ENCODE results near the gene EXOC4.

The EXOC4 gene

DNA sequence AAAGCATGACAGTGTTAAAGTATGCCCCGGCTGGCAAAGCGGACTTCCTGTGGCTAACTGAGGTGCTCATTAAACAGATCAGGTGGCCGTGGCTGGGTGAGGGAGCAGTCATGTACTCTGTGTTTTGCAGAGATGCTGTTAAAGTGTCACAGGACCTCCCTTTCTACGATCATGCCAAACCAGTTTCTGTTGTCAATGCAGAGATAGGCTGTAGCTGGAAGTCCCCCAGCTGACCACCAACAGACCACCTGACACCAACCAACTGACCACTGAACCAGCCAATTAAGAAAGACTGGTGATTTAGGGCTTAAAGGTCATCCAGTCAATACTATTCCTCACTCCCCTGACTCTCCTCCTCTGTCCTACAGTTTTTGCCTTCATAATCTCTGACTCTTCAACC is 443.2 kb downstream of the EXOC4 start:
- no peak for DNase-seq (ENCODE audit: low read depth in 2 of 3, low spot score in 1 of 3)

DNA sequence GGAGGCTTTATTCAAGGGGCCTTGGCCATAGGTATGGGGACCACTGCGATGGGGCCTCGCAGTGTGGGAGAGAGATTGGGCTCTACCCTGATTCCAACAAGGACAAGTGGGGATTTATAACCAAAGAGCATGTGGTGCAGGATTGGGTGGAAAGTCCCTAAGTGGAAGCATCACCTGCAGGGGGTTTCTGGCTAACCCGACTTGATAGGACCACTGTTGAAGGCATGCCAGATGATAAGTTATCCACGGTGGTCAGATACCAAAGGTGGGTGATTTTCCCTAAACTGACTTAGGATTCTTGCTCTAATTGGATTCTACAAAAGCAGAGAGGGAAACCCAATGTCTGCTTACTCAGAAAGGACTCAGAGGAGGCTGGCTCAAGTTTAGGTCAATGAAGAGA is 444.7 kb downstream of the EXOC4 start:
- no peak for DNase-seq (ENCODE audit: low read depth in 2 of 3, low spot score in 1 of 3)

DNA sequence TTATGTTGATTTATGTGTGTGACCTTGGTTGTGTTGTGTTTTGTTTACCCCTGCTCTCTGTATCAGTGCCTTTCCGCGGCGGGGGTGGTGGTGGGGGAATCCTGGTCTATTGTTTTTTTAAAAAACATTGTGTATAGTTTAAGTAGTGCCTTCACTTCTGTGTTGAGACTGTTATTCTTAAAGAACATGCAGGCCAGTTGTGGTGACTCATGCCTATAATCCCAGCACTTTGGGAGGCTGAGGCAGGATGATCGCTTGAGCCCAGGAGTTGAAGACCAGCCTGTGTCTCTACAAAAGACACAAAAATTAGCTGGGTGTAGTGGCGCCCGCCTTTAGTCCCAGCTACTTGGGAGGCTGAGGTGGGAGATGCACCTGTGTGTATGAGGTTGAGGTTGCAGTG is 445.2 kb downstream of the EXOC4 start:
- no peak for DNase-seq (ENCODE audit: low read depth in 2 of 3, low spot score in 1 of 3)

DNA sequence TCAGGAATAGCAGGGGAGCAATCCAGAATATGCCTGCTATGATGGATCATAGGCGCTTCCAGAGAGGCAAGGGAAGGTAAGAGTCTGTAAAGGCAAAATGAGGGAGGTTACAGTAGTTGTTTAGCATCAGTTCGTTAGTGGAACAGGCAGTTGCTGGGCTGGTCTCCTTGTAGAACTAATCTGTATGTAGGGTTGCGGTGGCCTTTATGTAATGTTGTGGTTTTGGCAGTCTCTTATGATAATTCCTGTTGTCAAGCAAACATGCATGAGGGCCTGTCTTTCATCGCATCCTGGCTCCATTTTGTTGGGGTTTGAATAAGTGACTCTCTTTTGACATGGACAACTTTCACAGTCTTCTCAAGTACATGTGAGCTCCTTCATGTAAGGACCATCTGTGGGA is 446.5 kb downstream of the EXOC4 start:
- no peak for DNase-seq (ENCODE audit: low read depth in 2 of 3, low spot score in 1 of 3)

- no peak for DNase-seq (ENCODE audit: low read depth in 2 of 3, low spot score in 1 of 3)
These were observed 449.2 kb downstream of the EXOC4 start for GRCh38 chr7:133702078-133702477.

DNA sequence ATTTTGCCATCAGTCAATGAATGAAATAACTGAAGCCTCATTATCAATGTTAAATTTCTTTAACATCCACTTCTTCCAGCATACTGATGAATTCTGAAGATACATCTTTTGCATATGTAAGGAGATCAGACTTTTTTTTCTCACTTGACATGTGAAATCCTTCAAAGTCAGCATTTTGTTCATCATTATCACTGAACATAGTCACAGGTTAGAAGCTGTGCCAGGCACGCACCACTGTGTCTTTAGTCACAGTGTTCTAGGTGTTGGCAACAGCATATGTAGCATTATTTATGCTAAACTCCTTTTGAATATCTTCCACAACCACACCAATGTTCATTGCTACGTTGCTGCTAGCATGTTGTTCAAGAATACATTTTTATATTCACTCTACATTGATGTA is 450.1 kb downstream of the EXOC4 start:
- no peak for DNase-seq (ENCODE audit: low read depth in 2 of 3, low spot score in 1 of 3)

DNA sequence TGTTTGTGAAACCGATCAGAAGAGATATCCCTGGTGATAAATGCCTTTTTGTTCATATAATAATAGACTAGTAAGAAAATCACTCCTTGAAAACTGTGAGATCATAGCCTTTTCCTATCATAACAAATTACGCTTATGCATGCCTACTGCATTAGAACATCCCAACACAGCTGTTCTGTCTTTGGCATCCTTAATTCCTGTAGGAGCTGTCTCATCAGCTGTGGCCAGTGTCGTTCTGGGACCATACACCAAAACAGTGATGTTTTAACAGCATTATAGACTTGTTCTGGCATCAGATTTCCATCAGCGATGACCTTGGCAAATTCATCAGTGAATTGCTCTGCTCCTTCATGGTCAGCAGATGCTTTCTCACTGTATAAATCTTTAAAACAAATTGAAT is 450.7 kb downstream of the EXOC4 start:
- no peak for DNase-seq (ENCODE audit: low read depth in 2 of 3, low spot score in 1 of 3)

GRCh38 chr7:133704453-133704852 is 451.6 kb downstream of the EXOC4 start:
- no peak for DNase-seq (ENCODE audit: low read depth in 2 of 3, low spot score in 1 of 3)

DNA sequence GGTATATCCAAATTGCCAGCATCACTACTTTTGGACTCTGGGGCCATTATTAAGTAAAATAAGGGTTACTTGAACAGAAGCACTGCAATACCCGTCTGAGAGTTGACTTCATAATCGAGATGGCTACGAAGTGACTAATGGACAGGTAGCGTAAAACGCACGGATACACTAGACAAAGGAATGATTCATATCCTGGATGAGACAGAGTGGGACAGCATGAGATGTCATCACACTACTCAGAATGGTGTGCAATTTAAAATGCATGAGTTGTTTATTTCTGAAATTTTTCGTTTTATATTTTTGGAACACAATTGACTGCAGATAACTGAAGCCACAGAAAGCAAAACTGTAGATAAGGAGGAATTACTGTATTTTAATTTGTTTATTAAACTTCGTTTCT is 452.7 kb downstream of the EXOC4 start:
- no peak for DNase-seq (ENCODE audit: low read depth in 2 of 3, low spot score in 1 of 3)

DNA sequence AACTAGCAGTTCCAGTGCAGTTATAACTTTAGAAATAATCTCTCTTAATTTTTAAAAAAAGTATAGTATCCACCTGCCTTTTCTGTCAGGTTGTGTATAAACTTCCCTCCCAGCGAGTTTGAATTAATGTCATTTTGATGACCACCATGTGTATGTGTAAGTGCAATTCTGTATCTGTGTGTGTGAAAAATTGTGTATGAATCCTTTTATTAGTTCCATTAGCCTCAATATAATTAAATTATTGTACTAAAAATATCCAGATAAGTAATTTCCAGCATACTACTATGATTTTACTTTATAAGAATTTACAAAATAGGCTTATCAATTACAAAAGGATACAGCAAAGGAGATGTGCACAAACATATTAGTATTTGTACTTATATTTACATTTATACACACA is 453.1 kb downstream of the EXOC4 start:
- no peak for DNase-seq (ENCODE audit: low read depth in 2 of 3, low spot score in 1 of 3)

- no peak for DNase-seq (ENCODE audit: low read depth in 2 of 3, low spot score in 1 of 3)
These were observed 456.4 kb downstream of the EXOC4 start for GRCh38 chr7:133709036-133709880.

- no peak for DNase-seq (ENCODE audit: low read depth in 2 of 3, low spot score in 1 of 3)
These were observed 459.7 kb downstream of the EXOC4 start for GRCh38 chr7:133712544-133712943.

GRCh38 chr7:133714654-133715053 is 461.8 kb downstream of the EXOC4 start:
- no peak for DNase-seq (ENCODE audit: low read depth in 2 of 3, low spot score in 1 of 3)

DNA sequence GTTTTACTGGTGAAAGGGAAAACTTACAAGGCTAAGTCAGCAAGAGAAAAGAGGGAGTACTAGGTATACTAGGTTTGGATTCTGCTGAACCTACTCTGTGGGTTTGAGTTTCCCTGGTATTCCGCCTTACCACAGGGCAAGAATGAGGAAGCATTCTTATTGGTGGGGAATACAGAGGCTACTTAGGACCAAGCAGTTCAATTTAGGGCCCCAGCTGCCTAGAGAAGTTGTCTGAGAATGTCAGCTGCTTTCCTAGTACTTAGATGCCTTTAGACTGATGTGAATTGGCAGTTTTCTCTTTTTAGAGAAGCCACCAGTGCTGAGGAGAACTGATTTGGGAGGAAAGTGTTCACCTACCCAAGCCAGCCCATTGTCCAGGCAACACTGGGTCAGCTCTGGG is 465.3 kb downstream of the EXOC4 start:
- no peak for DNase-seq (ENCODE audit: low read depth in 2 of 3, low spot score in 1 of 3)

DNA sequence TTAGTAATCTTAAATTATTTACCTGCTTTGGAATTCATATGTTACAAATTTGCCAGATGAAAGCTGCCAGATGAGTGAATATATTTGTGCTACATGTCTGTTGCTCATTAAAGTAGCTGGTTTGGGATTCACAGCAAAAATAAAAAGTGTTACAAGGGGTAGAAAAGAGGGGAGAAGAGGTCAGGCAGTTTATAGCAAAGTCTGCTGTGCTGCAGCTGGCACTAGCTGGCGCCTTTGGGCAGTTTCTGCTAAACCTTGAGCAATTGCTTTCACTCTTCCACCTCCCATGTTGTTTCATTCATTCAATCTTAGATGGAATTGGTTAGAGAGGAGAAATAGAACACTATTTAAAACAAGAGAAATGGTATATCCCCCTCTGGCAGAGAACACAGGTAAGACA is 470.2 kb downstream of the EXOC4 start:
- DNase-seq (ENCODE audit: low read depth in 2 of 3, low spot score in 1 of 3): no peak

- DNase-seq (ENCODE audit: low read depth in 2 of 3, low spot score in 1 of 3): no peak
These were observed 471.3 kb downstream of the EXOC4 start for GRCh38 chr7:133724148-133724547.

GRCh38 chr7:133724694-133725093 is 471.8 kb downstream of the EXOC4 start:
- DNase-seq (ENCODE audit: low read depth in 2 of 3, low spot score in 1 of 3): no peak

DNA sequence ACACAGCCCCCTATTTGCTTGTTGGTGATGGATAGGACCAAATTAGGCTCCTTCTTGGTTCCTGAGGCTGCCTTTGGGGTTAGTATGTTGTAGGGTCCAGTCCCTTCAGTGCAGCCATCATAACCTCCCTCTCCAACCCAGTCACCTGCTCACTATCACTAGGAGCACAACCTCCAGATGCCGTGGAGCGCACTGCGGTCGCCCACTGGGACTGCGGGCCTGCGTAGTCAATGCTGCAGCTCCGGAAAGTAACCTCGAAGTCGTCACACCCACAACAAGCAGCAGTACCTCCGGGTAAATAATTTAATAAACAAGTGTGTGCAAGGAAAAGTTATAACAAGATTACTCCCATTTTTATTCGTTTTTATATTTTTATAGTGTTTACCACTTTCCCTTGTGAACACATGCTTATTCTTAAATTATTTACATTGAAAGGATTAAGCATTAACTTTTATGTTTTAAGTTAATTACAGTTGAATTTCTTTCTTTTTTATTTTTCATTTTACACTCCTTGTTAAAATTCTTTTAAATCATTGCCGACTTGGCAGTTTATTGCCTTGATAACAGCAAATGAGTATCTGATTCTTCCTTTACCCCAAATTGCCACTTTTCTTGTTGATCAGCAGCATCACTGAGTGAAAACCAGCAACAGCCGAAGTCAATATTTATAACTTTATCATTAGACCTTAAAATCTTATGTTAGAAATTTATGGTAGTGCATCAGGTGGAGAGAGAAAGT is 474.8 kb downstream of the EXOC4 start:
- no peak for DNase-seq (ENCODE audit: low read depth in 2 of 3, low spot score in 1 of 3)

GRCh38 chr7:133730360-133730759 is 477.5 kb downstream of the EXOC4 start:
- DNase-seq (ENCODE audit: low read depth in 2 of 3, low spot score in 1 of 3): no peak

DNA sequence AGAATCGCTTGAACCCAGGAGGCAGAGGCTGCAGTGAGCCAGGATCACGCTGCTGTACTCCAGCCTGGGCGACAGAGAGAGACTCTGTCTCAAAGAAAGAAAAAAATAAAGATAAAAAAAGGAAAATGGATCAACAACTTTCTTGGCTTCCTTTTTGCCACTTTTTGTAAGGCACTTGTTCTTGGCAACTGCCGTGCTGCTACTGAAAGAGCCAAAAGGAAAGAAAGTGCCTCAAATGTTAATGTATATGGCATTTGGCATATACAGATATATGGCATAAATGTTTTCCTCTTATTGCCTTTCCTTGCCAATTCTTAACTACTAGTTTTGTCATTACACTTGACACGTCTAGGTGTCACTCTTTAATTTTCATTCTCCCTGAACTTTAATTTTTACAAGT is 480.5 kb downstream of the EXOC4 start:
- DNase-seq (ENCODE audit: low read depth in 2 of 3, low spot score in 1 of 3): no peak

- no peak for DNase-seq (ENCODE audit: low read depth in 2 of 3, low spot score in 1 of 3)
These were observed 482.3 kb downstream of the EXOC4 start for GRCh38 chr7:133735222-133735621.

DNA sequence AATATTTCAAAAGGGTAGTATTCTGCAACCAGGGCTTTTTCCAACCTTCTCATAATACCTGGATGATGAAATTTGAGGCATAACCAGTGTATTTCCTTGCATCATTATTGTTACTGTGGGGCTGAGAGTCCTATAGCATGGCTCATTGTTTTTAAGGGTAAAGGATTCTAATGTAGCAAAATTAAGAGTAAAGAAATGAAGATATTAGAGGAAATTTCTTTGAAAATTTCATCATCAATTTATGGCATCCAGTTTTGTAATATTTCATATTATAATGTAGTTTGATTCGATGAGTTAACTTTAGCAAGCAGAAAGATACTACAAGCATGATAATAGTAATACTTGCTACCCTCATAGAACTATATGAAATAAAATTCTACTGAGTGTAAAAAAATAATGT is 486.9 kb downstream of the EXOC4 start:
- no peak for DNase-seq (ENCODE audit: low read depth in 2 of 3, low spot score in 1 of 3)

GRCh38 chr7:133741078-133741477 is 488.2 kb downstream of the EXOC4 start:
- no peak for DNase-seq (ENCODE audit: low read depth in 2 of 3, low spot score in 1 of 3)

All from stimulated activated CD4-positive, alpha-beta T cell treated with anti-CD3 and anti-CD28 coated beads, Interleukin-12 subunit alpha, Interleukin-12 subunit beta, amount 100 ng/mL, for 48 hours (primary cell).